Inflammatory macrophage treated with lipopolysaccharide for 4 hours (primary cell): ENCODE measurements around the gene TAOK1.

Experiments
- DNase-seq: peaks from one replicate; pipeline ENCODE4 v3.0.0-alpha.2; 2020

TAOK1 gene

DNA sequence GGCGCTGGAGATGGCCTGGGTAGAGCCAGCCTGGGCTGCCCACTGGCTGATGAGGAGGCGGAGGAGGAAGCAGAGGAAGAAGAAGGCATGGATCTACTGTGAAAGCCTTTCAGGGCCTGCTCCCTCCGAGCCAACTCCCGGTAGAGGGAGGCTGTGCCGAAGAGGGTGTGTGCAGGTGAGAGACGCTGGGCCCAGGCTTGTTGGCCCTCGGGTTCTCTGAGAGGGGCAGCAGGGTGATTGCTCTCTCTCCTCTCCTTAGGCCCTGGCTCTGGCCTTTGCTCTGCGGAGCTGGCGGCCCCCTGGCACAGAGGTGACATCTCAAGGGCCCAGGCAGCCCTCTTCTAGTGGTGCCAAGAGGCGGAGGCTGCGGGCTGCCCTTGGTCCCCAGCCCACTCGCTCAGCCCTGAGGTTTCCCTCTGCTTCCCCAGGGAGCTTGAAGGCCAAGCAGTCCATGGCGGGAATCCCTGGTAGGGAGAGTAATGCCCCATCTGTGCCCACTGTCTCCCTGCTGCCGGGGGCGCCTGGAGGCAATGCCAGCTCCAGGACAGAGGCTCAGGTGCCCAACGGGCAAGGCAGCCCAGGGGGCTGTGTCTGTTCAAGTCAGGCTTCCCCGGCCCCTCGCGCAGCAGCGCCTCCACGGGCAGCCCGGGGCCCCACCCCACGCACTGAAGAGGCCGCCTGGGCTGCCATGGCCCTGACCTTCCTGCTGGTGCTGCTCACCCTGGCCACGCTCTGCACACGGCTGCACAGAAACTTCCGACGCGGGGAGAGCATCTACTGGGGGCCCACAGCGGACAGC lies 181.9 kb downstream of the TAOK1 start:
- DNase-seq: no peak

DNA sequence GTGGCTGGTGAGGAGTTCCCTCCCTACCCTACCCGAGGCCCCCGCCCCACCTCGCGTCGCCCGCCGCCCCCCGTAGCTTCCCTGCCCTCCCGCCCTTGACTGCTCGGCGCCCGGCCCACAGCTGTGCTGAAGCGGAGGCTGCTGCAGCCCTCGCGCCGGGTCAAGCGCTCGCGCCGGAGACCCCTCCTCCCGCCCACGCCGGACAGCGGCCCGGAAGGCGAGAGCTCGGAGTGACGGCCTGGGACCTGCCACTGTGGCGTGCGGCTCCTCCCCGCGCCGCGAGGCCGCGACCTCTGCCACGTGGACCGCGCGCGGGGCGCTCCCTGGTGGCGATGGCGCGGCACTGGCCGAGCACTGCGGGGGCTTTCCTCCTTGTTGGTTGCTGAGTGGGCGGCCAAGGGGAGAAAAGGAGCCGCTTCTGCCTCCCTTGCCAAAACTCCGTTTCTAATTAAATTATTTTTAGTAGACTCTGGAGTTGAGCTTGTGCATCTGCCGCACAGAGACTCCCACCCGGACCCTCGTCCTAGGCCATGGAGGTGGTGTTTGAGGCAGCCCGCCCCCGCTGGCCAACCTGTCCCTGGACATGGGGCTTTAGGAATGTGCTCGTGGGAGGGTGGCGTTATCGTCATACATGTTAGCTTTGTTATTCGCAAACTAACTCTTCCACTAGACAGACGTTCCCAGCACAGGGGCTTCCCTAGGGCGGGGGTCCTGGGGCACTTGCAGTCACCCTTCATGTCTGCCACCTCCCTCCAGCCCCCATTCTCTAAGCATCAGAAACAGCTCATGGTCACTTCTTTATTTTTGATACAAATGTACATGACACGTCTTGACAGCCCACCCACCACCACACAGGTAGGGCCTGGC lies 182.8 kb downstream of the TAOK1 start:
- DNase-seq: peak; percentile 62

DNA sequence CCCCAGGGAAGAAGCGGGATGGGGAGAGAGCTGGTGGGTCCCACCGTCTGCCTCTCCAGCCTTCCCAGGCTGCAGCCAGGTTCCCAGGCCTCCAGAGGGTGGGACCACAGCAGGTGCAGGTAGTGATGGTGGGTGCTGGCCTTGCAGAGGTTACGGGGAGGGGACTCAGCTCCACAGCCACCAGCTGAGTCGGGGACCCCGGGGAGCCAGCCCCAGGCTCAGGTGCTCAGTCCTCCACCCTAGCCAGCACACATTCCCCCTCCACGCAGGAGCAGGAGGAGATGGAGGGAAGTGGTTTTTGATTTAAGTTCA lies 183.4 kb downstream of the TAOK1 start:
- no peak for DNase-seq

DNA sequence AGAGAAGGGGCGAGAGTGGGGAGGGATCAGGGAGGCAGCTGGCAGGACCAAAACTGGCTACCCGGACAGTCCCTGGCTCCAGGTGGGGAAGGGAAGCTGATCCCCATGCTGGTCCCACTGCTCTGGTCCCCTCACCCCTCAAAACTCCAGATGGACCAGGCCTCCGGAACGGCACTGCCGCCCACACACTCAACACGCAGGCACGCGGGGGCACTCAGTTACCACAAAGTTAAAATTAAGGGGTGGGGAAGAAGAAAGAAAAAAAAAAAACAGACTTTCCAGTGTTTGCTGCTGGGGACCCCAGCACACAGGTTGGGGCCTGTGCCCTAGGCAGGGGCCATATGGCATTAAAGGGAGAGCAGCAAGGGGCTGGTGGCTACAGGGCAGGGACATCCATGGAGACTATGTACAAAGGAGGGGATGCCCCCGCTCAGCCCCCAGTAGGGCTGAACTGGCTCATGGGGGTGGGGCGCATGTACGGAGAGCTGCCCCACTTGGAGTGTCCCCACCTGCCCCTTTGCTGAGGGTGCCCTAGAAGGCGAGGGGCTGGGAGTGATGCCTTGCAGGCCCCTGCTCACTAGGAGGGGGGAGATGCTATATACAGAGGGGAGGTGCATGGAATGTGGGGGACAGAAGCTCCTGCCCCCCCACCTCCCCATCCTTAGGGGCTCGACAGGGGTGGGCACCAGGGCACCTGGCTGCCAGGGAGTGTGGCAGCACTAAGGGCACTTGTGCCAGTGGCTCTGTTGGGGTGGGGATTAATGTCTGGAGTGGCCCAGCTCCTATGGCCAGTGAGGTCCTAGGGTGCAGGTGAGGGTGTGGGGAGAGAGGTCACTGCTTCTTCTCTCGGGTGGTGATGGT lies 183.9 kb downstream of the TAOK1 start:
- no peak for DNase-seq

DNA sequence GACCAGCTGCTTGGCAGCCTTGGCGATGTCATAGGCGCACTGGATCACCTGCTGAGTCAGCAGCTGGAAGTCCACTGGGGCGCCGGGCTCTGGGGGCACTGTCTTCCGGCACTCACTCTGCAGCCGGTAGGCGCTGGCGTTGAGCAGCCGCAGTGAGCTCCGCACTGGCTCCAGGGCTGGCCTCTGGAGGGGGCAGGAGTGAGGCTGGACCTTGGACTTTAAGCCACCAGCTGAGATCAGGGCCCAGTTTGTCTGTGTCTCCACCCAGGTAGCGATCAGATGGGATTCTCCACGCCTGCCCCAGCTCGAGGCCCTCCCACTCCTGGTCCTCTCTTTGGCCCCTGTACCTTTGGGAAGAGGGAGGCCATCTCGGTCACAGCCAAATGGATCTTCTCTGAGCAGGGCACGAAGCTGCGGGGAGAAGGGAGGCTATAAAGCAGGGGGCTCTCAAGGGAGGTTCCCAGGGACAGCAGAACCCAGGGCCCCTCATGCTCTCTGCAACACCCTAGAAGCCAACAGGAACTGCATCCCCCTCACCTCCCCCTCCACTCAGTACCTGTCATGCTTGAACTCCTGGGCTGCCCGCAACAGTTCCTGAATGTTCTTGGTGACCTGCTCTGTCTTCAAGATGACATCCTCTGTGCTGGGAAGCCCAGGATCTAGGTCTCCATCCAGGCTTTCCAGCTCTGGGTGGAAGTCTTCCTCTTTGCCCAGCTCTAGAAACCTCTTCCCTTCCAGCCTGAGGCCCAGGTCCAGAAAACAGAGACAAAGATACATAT lies 184.8 kb downstream of the TAOK1 start:
- DNase-seq: no peak

DNA sequence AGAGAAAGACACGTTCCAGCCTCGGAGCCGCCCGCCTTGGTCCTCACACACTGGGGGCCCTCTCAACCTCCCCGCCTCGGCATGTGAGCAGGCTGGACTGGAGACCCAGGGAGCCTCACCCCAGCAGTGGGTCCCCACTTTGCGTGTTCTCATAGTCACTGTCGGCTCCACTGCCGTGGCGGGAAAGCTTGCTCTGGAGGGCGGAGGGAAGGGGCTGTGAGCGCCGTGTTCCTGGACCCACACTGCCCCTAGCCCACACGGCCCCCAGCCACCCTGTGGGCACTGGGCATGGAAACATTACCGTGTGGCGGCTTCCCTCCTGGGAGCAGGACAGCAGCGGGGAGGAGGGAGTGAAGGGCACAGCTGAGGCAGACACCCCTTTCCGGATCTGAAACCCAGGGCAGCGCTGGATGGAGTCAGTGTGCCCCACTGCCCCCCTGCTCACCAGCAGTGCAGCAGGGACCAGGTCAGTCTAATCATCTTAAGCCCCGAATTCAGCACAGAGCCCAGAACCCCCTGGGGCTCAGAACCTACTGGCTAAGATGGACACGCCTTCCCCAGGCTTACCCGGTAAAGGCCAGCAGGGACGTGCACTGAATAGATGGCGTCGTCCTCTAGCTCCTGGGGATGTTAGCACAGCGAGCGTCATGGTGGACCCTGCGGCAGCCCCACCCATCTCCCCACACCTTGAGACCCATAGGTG lies 185.5 kb downstream of the TAOK1 start:
- no peak for DNase-seq

DNA sequence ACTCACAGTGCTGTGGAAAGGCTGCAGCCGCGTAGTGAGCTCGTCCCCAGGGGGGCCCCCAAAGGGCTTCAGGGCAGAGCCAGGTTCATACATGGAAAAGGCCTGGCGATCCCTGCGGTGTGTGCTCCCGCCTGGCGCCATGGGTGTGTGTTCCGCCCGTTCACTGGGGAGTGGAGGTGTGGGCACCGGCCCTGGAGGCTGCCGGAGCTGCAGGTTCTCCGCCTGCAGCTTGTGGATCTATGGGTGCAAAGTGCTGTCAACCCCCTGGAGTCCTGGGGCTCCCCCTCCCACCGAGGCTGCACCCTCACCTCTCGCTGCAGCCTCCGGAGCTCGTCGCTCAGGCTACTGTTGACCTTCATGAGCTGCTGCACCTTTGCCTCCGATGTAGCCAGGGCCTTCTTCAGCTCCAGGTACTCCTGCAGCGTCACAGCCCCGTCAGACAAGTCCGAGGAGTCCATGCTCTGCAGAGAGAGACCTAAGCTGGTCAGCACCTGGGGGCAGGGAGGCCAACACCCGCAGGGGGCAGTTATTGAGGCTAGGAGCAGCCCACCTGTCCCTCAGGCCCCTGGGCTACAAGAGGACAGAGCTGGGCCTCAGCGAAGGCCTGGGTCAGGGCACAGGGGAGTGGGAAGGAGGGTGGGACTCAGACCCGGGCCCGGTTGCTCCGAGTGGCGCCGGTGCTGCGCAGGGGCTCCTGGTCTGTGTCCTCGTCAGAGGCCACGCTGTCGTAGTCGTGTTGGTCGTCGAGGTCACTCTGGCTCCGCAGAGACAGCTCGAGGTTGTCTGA lies 186.2 kb downstream of the TAOK1 start:
- DNase-seq: no peak

DNA sequence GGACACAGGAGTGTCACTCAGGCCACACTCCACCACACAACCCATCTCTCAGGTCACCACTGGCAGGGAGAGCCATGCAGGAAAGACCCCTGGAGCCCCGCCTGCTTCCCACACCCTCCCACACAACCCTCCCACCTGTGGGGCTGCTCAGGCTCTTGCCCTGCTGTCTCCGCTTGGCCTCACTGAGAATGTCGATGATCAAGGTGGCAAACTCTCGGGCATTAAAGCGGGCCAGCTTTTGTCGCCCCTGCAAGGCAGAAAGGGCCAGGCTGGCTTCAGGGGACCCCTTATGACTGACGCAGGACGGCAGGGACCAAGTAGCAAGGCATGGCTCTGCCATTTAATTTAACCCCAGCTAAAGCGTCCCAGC lies 186.8 kb downstream of the TAOK1 start:
- DNase-seq: no peak

DNA sequence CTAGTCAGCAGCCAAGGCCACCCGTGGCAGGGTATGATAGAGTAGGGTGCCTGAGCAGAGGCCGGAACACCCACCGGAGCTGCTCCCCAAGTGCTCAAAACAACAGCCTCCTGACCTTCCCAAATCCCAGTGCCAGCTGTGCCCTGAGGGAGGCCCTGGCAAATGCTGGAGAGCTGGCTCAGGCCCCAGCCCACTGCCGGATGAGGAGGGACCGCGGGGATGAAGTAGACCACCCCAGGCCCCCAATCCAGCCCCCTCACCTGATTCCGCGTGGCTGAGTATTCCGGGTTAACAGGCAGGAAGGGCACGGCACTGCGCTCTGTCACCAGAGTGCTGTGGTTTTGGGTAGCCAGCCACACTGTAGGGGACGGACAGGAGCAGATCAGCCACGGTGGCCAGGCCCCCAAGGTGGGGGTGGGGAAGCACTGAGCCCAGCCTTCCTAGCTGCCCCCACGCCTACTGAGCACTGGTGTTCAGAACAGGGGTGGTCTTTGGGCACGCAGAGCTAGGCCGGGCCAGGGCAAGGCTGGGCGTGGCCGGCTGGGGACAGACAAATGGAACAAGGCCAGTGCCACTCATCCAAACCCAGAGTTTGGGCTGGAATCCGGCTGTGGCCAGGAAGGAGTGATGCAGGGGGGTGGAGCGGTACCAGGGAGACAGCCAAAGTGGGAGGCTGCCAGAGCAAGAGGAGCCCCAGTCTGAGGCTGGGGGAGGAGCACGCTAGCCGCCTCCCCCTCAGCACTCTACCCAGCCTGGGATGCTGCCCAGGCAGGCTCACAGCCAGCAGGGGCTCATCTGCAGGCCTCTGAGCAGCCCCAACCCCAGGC lies 187.4 kb downstream of the TAOK1 start:
- DNase-seq: no peak

DNA sequence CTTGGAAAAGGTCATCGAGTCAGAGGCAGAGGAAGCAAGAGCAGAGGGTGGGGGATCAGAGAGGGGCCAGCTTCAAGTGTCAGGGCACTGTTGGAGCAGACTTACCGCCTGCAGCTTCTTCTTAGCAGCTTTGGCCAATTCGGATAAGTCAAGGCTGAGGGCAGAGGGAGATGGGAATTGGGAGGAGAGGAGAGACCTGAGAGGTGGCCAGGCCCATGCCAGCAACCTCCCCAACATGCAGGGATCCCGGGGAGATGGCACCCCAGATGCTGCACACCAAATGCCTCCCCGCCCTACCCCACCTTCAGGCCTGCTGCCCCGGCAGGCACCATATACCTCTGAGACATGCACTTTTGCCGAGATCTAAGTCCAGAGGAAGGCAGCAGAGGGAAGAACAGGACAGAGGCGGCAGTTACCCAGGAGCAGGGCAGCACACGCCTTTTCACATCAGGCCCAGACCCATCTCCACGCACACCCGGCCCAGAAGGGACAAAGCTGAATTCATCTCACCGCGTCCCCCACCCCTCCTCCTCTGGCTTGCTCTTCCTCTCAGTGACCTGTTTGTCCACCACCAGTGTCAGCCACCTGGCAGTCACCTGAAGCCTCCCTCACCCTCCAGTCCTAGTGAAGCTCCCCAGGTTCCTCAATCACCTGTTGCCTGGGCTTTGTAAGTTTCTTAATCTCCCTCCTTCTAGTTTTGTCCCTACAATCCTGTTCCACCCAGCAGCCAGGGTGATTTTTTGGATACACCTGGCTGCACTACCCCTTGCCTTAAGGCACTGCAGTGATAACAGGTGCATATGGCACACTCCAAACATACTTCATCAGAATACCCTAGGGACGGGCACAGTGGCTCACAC lies 188.7 kb downstream of the TAOK1 start:
- no peak for DNase-seq

DNA sequence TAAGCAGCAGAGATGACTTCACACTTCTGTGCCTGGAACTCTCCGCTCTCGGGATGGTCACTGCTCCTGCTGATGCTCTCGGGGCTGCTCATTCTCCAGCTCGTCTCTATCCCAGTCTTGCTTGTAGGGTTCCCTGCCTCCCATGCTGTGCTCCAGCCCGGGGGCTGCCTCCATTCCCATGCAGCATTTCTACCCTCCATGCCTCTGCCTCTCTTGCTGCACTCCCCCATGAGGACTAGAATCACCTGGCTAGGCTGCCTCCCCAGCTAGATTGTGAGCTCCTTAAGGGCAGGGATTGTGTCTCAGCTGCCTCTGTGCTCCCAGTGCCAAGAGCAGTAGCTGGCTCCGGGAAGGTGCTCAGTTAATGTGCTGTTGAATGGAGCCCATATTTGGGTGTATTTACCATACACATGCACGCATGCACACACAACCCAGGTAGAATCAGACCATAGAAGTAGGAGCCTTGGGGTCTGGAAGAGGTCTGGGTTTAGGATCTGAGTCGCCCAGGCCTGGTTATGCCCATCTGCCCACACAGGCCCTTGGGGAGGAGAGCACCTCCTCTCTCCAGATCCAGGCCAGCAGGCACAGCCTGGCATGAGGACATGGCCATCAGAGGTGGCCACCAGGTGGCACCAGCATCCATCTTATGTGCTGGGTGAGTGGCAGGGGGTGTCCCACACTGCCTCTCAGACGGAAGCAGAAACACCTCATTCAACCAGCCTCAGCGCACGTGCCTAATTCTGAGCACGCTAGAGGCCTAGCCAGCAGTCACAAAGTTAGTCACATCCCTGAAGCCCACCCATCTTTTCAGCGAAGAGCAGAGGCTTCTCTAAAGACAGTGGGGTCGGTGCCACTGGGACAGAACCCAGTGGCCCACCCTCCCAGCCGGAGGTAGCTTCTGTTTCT lies 190.0 kb downstream of the TAOK1 start:
- peak; percentile 84 for DNase-seq

DNA sequence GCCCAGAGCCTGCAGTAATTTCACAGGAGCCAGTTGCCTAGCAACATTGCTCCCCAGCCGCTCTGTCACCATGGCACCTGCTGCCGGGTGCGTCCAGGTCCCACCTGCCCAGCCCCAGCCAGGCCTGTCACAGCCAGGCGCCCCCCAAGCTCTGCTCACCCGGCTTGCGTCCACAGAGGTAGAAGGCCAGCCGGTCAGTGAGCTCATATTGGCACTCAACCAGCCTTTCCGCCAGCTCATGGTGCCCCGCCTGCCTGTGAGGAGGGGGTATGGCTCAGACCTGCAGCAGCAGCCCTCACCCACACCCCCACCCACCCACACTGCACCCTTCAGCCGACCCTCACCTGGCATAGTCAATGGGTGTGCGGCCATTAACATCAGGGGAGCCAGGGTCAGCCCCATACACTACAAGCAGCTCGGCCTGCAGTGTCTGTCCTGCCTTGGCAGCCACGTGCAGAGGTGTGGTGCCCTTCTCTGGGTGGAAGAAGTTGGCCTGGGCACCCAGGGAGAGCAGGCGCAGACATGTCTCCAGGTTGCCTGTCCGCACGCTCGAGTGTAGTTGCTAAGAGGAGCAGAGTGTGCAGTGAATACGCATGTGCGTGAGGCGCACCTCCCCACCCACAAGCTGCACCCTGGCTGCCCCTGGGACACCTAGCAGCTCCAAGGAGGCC lies 191.6 kb downstream of the TAOK1 start:
- DNase-seq: no peak

DNA sequence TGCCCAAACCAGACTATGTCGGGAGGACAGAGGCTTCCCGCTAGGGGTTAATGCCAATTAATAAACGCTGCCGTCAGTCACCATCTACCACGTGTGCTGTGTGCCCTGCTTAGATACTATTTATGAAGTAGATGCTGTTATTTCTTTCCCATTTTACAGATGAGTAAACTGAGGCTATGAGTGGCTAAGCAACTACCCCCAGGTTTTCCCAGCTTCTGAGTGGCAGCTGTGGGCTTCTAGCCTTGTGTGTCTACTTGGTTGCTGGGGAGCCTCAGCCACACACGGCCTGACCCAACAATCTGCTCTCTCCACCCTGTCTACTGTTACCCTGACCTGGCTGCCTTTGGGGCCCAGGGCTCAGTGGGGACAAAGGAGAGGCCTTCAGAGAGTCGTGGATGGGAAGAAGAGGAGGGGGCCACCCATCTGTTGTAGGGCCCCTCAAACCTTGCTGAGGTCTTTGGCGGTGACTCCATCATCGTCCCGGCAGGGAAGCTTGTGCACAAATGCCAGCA lies 192.1 kb downstream of the TAOK1 start:
- DNase-seq: no peak

DNA sequence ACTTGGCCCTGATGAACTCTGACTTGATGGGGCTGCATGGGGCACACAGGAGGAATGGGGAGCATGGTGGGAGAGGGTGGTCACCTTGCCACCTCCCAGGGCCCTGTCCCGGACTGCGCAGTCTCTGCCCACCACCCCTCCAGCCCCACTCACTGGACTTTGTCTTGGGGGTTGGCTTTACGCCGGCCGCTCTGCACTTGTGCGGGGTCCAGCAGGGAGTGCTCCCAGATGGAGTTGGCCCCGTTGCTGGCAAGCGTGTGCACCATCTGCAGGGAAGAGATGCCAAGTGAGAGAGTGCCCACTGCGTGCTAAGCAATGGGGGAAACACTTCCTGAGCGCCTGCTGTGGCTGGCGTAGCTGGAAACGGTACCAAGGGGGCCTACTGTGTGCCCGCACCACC lies 192.6 kb downstream of the TAOK1 start:
- DNase-seq: no peak

DNA sequence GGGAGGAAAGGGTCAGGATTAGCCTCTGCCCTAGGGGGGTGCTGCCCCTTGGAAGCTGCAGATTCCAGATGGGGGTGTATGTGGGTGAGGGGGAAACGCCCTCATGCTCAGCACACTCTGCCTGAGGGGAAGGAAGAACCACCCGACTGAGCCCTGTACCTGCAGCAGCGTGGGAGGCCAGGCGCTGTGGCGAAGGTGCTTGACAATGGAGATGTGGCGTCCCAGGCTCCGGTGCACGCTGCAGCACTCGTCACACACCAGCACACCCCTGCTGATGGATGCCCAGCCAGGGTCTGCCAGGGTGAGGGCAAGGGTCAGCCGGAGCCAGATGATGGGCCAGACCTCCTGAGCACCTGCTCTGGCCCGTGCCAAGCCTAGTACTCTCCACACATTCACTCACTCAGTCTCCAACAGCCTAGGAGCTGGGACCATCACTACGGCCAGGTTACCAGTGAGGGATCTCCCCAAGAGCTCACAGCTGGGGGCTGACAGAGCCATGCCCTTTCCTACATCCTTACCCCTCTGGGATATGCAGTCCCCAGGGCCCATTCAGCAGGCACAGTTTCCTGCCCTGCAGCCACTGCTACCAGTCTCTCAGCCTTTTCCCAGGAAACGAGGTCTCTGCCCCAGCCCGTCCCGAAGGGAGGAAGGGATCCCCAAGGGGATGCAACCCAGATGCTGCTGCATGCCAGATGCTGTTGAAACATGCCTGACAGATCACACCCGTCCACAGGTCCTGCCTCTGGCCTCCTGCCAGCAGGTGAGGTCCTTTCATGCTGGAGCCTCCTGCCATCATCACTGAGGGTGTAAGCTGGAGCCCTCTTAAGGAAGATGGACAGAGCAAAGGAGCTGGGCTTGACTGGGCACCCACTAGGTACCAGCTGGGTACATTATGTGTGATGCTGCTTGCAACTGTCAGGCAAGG lies 193.4 kb downstream of the TAOK1 start:
- no peak for DNase-seq

DNA sequence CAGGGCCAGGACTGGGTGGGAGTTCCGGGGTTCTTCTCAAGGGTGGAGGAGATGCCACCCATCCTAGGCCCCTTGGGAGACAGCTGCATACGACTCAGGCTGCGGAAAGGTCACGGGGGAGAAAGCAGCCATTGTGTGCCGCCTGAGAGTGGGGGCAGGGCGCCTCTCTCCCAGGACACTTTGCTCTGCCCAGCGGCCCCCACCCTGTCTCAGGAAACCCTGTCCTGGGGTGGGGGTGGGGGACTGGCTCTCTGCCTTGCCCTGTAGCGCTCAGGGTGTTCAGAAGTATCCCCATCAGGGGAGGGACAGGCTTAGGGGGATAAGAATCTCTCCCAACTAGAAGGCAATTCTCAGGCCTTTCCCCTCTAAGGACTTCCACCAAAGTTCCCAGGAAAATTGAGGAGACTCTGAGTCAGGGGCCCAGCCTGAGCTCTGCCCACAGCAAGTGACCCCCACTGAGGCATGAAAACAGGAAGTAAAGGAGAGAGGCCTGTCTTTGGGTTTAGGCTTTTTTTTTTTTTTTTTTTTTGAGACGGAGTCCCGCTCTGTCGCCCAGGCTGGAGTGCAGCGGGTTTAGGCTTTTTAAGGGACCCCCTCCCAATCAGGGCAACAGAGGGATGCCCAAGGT lies 194.4 kb downstream of the TAOK1 start:
- DNase-seq: peak; percentile 22
